PFSK-1 (cell line): Measurements from ENCODE around the gene DNAJC25.

Source experiments
- FOXP2 ChIP-seq: optimal IDR thresholded peaks from 2 replicates; pipeline ENCODE3; 2011; ENCODE audit warnings: borderline replicate concordance, control low read depth, inconsistent platforms; ENCODE audit not compliant: insufficient read depth; ENCODE audit errors: extremely low read length, extremely low read depth
- POLR2AphosphoS5 ChIP-seq: IDR thresholded peaks from 2 replicates; pipeline ENCODE4 v1.6.1; 2012; ENCODE audit warnings: low read depth, mild to moderate bottlenecking, control low read depth, low read length, moderate library complexity
- SIN3A ChIP-seq: IDR thresholded peaks from 2 replicates; pipeline ENCODE4 v1.6.1; 2012; ENCODE audit warnings: mild to moderate bottlenecking, low read length, moderate library complexity, borderline replicate concordance; ENCODE audit not compliant: insufficient read depth
- TAF1 ChIP-seq: IDR thresholded peaks from 2 replicates; pipeline ENCODE4 v1.6.1; 2012; ENCODE audit warnings: low read length, control low read depth, borderline replicate concordance; ENCODE audit not compliant: insufficient read depth
- TF ChIP-seq, protein P1 (sequence below), 2 experiments: IDR thresholded peaks; 2 replicates each; pipeline versions ENCODE4 v1.6.1 to v1.8.0; 2011 to 2012; ENCODE audit warnings: low read depth in 2 of 2, low read length in 2 of 2, control low read depth in 1 of 2, inconsistent platforms in 1 of 2, mild to moderate bottlenecking in 1 of 2, moderate library complexity in 1 of 2; ENCODE audit not compliant: insufficient read depth in 1 of 2

Gene DNAJC25

DNA sequence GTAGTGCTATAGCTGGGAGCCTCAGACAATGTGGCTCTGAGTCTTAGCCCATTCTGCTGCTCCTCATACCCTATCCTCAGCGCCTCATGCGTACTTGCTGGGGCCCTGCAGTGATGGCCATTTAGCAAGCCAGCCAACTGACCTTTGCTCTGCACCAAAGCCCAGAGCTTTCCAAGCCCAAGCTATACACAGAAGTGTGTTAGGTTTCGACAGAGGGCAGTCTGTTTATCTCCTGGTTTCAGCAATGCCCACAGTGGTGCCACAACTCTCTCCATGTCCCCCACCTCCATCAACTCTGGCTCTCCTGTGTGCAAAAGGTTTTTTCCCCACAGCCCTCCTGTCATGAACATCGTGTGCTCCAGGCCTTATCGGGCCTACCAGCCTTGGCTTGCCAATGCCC is 47.2 kb downstream of the DNAJC25 start:
- TF ChIP-seq POLR2AphosphoS5 (no peak), SIN3A (no peak)
- TF ChIP-seq, protein P1, sequence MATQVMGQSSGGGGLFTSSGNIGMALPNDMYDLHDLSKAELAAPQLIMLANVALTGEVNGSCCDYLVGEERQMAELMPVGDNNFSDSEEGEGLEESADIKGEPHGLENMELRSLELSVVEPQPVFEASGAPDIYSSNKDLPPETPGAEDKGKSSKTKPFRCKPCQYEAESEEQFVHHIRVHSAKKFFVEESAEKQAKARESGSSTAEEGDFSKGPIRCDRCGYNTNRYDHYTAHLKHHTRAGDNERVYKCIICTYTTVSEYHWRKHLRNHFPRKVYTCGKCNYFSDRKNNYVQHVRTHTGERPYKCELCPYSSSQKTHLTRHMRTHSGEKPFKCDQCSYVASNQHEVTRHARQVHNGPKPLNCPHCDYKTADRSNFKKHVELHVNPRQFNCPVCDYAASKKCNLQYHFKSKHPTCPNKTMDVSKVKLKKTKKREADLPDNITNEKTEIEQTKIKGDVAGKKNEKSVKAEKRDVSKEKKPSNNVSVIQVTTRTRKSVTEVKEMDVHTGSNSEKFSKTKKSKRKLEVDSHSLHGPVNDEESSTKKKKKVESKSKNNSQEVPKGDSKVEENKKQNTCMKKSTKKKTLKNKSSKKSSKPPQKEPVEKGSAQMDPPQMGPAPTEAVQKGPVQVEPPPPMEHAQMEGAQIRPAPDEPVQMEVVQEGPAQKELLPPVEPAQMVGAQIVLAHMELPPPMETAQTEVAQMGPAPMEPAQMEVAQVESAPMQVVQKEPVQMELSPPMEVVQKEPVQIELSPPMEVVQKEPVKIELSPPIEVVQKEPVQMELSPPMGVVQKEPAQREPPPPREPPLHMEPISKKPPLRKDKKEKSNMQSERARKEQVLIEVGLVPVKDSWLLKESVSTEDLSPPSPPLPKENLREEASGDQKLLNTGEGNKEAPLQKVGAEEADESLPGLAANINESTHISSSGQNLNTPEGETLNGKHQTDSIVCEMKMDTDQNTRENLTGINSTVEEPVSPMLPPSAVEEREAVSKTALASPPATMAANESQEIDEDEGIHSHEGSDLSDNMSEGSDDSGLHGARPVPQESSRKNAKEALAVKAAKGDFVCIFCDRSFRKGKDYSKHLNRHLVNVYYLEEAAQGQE (IDR thresholded peaks at IDR 0.05; ENCODE audit: insufficient read depth in 1 of 2, low read depth in 2 of 2, low read length in 2 of 2), result no peak

DNA sequence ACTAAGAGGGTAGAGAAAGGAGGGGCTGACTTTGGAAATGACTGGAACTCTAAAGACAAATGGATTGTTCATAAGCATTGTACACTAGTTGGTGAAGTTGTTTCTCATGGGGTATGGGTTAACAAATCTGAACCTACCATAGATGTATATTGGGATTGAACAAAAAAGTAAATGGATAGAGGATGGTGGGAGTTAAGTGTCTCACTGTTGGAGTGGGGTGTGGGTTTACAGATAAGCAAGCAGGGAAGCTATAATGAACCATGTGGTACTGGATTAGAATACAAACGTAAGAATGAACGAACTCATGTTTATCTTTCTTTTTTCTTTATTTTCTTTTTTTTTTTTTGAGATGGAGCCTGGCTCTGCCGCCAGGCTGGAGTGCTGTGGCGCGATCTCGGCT is 48.1 kb downstream of the DNAJC25 start:
- TF ChIP-seq SIN3A (no peak), POLR2AphosphoS5 (no peak), FOXP2 (no peak), TAF1 (no peak)
- TF ChIP-seq, protein P1 (IDR thresholded peaks at IDR 0.05; ENCODE audit: insufficient read depth in 1 of 2, low read depth in 2 of 2, low read length in 2 of 2), result no peak

- TF ChIP-seq SIN3A (no peak), POLR2AphosphoS5 (no peak), TAF1 (no peak), FOXP2 (no peak)
- TF ChIP-seq, protein P1 (IDR thresholded peaks at IDR 0.05; ENCODE audit: insufficient read depth in 1 of 2, low read depth in 2 of 2, low read length in 2 of 2), result no peak
These were observed 52.3 kb downstream of the DNAJC25 start for GRCh38 chr9:111683392-111683791.

GRCh38 chr9:111691672-111692329 is 60.7 kb downstream of the DNAJC25 start:
- TF ChIP-seq SIN3A, result no peak
- TF ChIP-seq, protein P1 (IDR thresholded peaks at IDR 0.05; ENCODE audit: insufficient read depth in 1 of 2, low read depth in 2 of 2, low read length in 2 of 2), result no peak
- TF ChIP-seq FOXP2, result no peak
- TF ChIP-seq TAF1, result no peak
- TF ChIP-seq POLR2AphosphoS5, result no peak

- TF ChIP-seq, protein P1 (IDR thresholded peaks at IDR 0.05; ENCODE audit: insufficient read depth in 1 of 2, low read depth in 2 of 2, low read length in 2 of 2), result no peak
- TF ChIP-seq FOXP2, result no peak
- no peak for TF ChIP-seq SIN3A
- no peak for TF ChIP-seq POLR2AphosphoS5
- TF ChIP-seq TAF1, result no peak
These were observed 65.7 kb downstream of the DNAJC25 start for GRCh38 chr9:111696796-111697195.
